ENCODE data around the gene FBXW9.
A peak's percentile ranks its signal among the peaks of the same experiment; 100 is the strongest.

Gene FBXW9

DNA sequence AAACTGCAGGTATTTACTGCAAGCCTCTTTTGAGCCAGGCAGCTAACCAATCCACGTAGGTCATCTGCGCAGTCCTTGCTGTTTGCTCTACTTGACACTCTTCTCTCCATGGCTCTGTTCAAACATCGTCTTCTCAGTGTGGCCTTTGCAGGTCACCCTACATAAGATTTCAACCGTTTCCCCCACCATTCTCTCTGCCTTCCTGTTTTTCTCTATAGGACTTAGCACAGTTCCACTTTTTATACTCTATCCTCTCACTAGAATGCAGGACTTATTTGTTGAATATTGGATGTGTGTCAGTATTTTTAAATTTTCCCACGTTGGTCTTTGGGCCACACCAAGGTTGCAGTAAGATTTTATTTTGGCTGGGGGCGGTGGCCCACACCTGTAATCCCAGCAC lies 1.7 kb upstream of the FBXW9 start:
- H3K27ac ChIP-seq = peak overlapping the region; percentile 22; the same call in 1 of the 2 replicates
- TF ChIP-seq CTCF (IDR thresholded peaks at IDR 0.05) (no peak), ZFX (IDR thresholded peaks at IDR 0.05; ENCODE audit: borderline replicate concordance) (no peak)

GRCh38 chr19:12697425-12697824 lies 994 bp upstream of the FBXW9 start:
- H3K27ac ChIP-seq = peak overlapping the region; percentile 78; the same call in 1 of the 2 replicates

DNA sequence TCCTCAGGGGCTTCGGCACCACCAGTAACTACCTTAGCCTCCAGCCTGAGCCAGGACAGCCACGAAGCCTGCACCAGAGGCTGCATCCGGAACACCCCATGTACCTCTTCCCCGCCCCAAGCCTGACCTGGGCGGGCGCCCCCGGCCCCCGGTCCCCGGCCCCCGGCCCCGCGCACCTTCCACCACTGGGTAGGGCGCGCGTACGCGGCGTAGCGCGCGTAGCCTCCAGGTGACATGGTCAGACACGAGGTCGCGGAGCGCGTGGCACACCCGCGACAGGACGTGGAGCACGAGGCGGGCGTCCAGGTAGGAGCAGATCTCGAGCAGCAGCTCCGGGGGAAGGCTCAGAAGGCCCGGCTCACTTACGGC lies 450 bp downstream of the FBXW9 start:
- H3K27ac ChIP-seq = peak overlapping the region; percentile 78
- TF ChIP-seq CTCF (IDR thresholded peaks at IDR 0.05) (no peak), ZFX (IDR thresholded peaks at IDR 0.05; ENCODE audit: borderline replicate concordance) (no peak)

DNA sequence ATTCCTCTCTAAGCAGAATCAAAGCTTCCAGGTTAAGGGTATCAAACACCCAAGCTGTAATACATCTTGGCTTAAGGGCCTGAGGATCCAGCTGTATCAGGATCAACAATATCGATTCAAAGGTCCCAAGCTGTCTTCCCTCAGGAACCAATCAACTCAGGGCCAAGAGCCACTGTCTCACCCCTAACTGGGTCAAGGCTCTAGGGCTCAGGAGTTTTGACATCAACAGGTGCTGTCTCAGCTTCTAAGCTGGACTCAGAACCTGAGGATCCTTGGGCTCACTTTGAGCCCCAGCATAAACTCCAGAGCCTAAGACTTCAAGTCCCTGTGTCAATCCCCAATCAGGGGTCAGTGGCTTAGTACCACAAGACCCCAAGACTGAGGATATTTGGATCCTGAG lies 917 bp downstream of the FBXW9 start:
- H3K27ac ChIP-seq = peak overlapping the region; percentile 78
- TF ChIP-seq ZFX (IDR thresholded peaks at IDR 0.05; ENCODE audit: borderline replicate concordance) = no peak
- TF ChIP-seq CTCF (IDR thresholded peaks at IDR 0.05) = no peak

DNA sequence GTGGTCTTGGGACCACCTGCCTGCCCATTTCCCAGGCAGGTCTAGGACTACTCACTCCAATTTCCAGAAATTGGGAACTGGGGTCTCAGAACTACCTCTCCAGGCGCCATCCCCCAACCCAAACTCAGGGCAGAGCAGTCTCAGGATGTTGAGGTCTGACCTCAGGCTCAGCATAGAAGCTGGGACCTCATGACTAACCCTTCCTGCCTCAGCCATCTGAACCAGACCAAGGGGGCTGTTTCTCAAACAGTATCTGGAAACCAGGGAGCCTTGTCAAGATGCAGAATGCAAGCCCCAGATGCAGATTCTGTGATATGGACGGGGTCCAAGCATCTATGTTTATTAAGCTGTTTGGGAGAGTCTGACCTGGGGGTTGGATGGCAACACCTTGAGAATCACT lies 1.3 kb downstream of the FBXW9 start:
- no peak for TF ChIP-seq ZFX (IDR thresholded peaks at IDR 0.05; ENCODE audit: borderline replicate concordance)
- TF ChIP-seq CTCF (IDR thresholded peaks at IDR 0.05) = no peak

GRCh38 chr19:12694641-12695040 lies 1.8 kb downstream of the FBXW9 start:
- no peak for TF ChIP-seq ZFX (IDR thresholded peaks at IDR 0.05; ENCODE audit: borderline replicate concordance)
- TF ChIP-seq CTCF (IDR thresholded peaks at IDR 0.05) = no peak

More for the DNA sequence above, 1.3 kb downstream of the FBXW9 start:
- peak overlapping the region; percentile 78; the same call in 1 of the 2 replicates for H3K27ac ChIP-seq

DNA sequence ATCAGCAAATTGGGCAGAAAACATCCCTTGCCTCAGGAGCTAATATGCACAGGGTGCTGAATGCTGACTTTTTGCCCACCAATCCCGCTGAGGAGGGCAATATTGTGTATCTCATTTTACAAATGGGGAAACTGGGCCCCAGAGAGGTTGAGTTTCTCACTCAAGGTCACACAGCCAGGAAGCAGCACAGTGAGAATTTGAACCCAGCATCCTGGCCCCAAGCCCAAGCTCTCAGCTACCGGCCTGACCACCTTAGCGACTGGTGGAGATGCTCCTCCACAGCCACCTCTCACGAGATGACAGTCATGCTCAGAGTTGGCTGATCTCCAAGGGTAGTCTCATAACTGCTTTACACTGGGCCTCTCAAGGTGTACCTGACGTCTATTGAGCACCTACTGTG lies 3.5 kb downstream of the FBXW9 start:
- H3K27ac ChIP-seq = no peak overlapping the region
- TF ChIP-seq CTCF (IDR thresholded peaks at IDR 0.05) (no peak), ZFX (IDR thresholded peaks at IDR 0.05; ENCODE audit: borderline replicate concordance) (no peak)

More at GRCh38 chr19:12694641-12695040, 1.8 kb downstream of the FBXW9 start:
- no peak overlapping the region for H3K27ac ChIP-seq

DNA sequence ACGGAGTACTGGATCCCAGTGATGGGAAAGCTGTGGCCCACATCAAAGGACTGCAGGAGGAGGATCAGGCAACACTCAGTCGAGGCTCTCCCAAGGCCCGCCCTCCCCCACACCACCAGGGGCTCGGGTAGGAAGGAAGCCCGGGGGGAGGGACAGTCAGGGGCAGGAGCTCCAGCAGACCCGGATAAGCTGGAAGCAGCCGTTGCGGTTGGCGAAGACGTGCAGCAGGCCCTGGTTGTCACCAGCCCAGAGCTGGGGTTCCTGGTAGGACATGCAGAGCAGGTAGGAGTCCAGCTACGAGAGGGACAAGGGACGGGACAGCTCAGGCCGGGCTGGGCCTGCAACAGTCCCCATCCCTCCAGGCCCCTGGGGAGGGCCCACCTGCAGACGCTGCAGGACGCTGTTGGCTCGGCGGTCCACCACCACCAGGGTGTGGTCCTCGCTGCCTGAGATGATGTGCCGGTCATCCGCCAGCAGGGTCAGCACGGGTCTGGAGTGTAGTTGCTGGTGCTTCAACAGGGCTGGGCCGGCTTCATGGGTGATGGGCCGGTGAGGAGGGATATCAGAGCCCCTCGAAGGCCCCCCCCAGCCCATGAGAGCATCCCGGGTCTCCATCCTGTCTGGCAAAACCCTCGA lies 6.7 kb downstream of the FBXW9 start:
- no peak overlapping the region for H3K27ac ChIP-seq
- TF ChIP-seq CTCF (IDR thresholded peaks at IDR 0.05) (no peak), ZFX (IDR thresholded peaks at IDR 0.05; ENCODE audit: borderline replicate concordance) (no peak)
